ENCODE data around the gene SKIC2.
"Not testable (repeated sequence)": the region's sequence is repeated elsewhere in the genome, so short reads cannot be mapped to it uniquely, and the experiment has no call there.

SKIC2 gene

GRCh38 chr6:31958741-31959739, at the start of gene SKIC2, which contains the start of gene NELFE:
TSS of gene SKIC2 (plus strand) at chr6:31959175. CDS start at chr6:31959193, 18 bp downstream.
TSS of gene NELFE (minus strand) at chr6:31958971. CDS start at chr6:31958446, 525 bp downstream.
- DNase-seq, result peak; percentile 84 to 99 (median 97)

- not testable (repeated sequence) for DNase-seq
These were observed 49.7 kb upstream of the SKIC2 start for GRCh38 chr6:31909298-31909697.

GRCh38 chr6:31911826-31912585, 47.0 kb upstream of the SKIC2 start:
- no peak for DNase-seq

- no peak for DNase-seq
These were observed 43.6 kb upstream of the SKIC2 start for GRCh38 chr6:31915351-31915750.

GRCh38 chr6:31915756-31916155, 43.2 kb upstream of the SKIC2 start:
- DNase-seq, result no peak

GRCh38 chr6:31918069-31918720, 40.8 kb upstream of the SKIC2 start:
- no peak for DNase-seq

- DNase-seq, result no peak
These were observed 39.2 kb upstream of the SKIC2 start for GRCh38 chr6:31919624-31920303.

GRCh38 chr6:31920811-31921210, 38.2 kb upstream of the SKIC2 start:
- DNase-seq, result no peak

- no peak for DNase-seq
These were observed 36.0 kb upstream of the SKIC2 start for GRCh38 chr6:31922942-31923341.

GRCh38 chr6:31927242-31927862, 31.6 kb upstream of the SKIC2 start, which contains the start of gene C2:
TSS of gene C2 (plus strand) at chr6:31927717. CDS start at chr6:31927753, 36 bp downstream.
- peak in 1 of 56 donors; percentile 25 for DNase-seq

- no peak for DNase-seq
These were observed 30.9 kb upstream of the SKIC2 start for GRCh38 chr6:31927863-31928671.

GRCh38 chr6:31928672-31928939, 30.4 kb upstream of the SKIC2 start:
- DNase-seq, result no peak

- no peak for DNase-seq
These were observed 28.0 kb upstream of the SKIC2 start for GRCh38 chr6:31930962-31931361.

- DNase-seq, result not testable (repeated sequence)
These were observed 26.8 kb upstream of the SKIC2 start for GRCh38 chr6:31932137-31932536.

- DNase-seq, result no peak
These were observed 25.4 kb upstream of the SKIC2 start for GRCh38 chr6:31933537-31933936.

GRCh38 chr6:31935021-31935420, 24.0 kb upstream of the SKIC2 start:
- no peak for DNase-seq

- no peak for DNase-seq
These were observed 23.2 kb upstream of the SKIC2 start for GRCh38 chr6:31935823-31936222.

- no peak for DNase-seq
These were observed 18.7 kb upstream of the SKIC2 start for GRCh38 chr6:31940256-31940664.

- no peak for DNase-seq
These were observed 15.2 kb upstream of the SKIC2 start for GRCh38 chr6:31943742-31944141.

- DNase-seq, result no peak
These were observed 13.8 kb upstream of the SKIC2 start for GRCh38 chr6:31945154-31945506.
